ENCODE results near the gene LRRC8B.
"Not testable (repeated sequence)": the region's sequence is repeated elsewhere in the genome, so short reads cannot be mapped to it uniquely, and the experiment has no call there.

Gene LRRC8B

DNA sequence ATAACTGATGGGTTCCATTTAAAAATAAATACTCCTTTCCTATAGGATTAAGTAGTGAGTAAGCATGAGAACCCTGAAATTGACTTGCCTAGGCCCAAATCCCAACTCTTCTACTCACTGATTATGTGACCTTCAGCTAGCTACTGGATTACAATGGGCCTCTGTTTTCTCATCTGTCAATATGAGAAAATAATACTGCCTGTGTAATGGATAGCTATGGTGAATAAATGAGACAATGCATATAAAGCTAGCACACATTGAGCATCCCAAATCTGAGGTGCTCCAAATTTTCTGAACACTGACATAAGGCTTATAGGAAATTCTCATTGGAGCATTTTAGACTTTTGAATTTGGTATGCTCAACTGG is 103.0 kb downstream of the LRRC8B start:
- no peak for DNase-seq (ENCODE audit: low read depth)
- no peak for TF ChIP-seq CTCF (IDR thresholded peaks at IDR 0.05; ENCODE audit: low read depth, low read length, missing control alignments)

DNA sequence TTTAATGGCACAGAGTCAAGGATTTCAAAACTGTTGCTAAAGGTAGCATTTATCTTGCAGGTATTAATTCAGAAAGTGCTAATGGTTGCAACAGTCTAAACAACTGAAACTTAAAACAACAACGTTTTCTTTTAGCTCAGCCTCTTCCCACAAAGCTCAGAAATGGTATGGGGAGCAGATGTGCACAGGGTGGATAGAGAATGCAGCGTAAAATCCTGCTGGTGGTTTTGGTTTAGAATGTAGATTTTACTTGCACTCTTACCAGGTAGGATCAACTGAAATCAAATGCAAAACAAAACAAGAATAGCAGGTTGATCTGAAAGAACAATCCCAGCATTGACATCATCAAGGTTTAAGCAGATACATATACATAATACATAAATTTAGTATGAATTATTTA is 104.5 kb downstream of the LRRC8B start:
- no peak for TF ChIP-seq CTCF (IDR thresholded peaks at IDR 0.05; ENCODE audit: low read depth, low read length, missing control alignments)
- no peak for DNase-seq (ENCODE audit: low read depth)
- H3K4me3 ChIP-seq (ENCODE audit: low read depth, low read length) = no peak overlapping the region

More for the DNA sequence above, 103.0 kb downstream of the LRRC8B start:
- H3K4me3 ChIP-seq (ENCODE audit: low read depth, low read length) = no peak overlapping the region

GRCh38 chr1:89629600-89629999 is 105.0 kb downstream of the LRRC8B start:
- DNase-seq (ENCODE audit: low read depth) = not testable (repeated sequence)

DNA sequence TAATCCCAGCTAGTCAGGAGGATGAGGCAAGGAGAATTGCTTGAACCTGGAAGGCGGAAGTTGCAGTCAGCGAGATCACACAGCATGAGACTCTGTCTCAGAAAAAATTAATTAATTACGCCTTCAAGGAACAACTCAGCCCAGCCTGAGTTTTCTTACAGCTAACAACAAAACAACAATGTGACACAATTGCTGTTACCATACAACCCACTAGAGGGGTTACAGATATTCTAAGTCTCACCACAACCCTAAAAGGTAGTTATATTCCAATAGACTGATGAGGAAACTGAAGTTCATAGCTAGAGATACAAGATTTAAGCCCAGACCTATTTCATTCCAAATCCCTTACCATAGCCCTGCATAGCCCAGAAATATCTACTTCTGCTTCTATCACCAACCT is 105.4 kb downstream of the LRRC8B start:
- TF ChIP-seq CTCF (IDR thresholded peaks at IDR 0.05; ENCODE audit: low read depth, low read length, missing control alignments) = peak; percentile 12
- H3K4me3 ChIP-seq (ENCODE audit: low read depth, low read length) = no peak overlapping the region
- no peak for DNase-seq (ENCODE audit: low read depth)

More at GRCh38 chr1:89629600-89629999, 105.0 kb downstream of the LRRC8B start:
- not testable (repeated sequence) for H3K4me3 ChIP-seq (ENCODE audit: low read depth, low read length)

GRCh38 chr1:89631816-89632656 is 107.4 kb downstream of the LRRC8B start:
- no peak for DNase-seq (ENCODE audit: low read depth)
- TF ChIP-seq CTCF (IDR thresholded peaks at IDR 0.05; ENCODE audit: low read depth, low read length, missing control alignments) = no peak
- peak overlapping the region; percentile 83 for H3K4me3 ChIP-seq (ENCODE audit: low read depth, low read length)

DNA sequence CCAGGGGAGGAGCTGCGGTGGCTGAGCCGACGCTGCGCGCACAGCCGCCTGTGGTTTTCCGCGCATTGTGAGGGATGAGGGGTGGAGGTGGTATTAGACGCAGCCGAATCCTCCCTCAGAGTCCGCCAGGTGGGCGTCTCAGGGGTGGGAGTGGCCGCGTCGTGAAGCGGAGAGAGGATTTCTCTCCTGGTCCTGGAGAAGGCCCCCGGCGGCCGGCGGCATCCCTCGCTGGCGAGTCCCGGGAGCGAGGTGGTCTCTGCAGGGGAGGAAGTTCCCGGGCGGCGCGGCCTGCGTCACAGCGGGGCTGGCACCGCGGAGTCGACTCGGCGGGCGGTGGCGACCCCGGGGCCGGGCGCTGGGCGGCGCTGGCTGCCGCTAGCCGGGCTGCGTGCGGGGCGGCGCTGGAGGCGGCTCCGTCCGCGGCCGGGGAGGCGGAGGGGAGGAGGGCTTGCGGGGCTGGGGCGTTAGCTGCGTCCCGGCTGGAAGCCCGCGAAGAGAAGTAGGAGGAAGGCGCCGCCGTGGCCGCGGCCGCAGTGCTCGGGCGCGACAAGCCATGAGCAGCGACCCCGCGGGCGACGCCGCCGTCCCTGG is 108.1 kb downstream of the LRRC8B start, which contains the start of gene LRRC8C:
Gene LRRC8C (plus strand): TSS at position 464 of the 591 bp plus-strand sequence. CDS start 53,354 bp downstream, outside the sequence.
- DNase-seq (ENCODE audit: low read depth) = no peak
- H3K4me3 ChIP-seq (ENCODE audit: low read depth, low read length) = peak within 1 kb of the TSS; percentile 83
- peak; percentile 57 for TF ChIP-seq CTCF (IDR thresholded peaks at IDR 0.05; ENCODE audit: low read depth, low read length, missing control alignments)

GRCh38 chr1:89633248-89633799 is 108.7 kb downstream of the LRRC8B start:
- DNase-seq (ENCODE audit: low read depth) = no peak
- H3K4me3 ChIP-seq (ENCODE audit: low read depth, low read length) = peak overlapping the region; percentile 83
- no peak for TF ChIP-seq CTCF (IDR thresholded peaks at IDR 0.05; ENCODE audit: low read depth, low read length, missing control alignments)

Measured in GM12864 (cell line).